Fibroblast of the conjunctiva (primary cell): ENCODE data around the gene TYK2.
A peak's percentile ranks its signal among the peaks of the same experiment; 100 is the strongest.

Source experiments
- DNase-seq: peaks from one replicate; pipeline ENCODE4 v3.0.0-alpha.2; 2010; ENCODE audit warnings: low read depth

Gene TYK2

DNA sequence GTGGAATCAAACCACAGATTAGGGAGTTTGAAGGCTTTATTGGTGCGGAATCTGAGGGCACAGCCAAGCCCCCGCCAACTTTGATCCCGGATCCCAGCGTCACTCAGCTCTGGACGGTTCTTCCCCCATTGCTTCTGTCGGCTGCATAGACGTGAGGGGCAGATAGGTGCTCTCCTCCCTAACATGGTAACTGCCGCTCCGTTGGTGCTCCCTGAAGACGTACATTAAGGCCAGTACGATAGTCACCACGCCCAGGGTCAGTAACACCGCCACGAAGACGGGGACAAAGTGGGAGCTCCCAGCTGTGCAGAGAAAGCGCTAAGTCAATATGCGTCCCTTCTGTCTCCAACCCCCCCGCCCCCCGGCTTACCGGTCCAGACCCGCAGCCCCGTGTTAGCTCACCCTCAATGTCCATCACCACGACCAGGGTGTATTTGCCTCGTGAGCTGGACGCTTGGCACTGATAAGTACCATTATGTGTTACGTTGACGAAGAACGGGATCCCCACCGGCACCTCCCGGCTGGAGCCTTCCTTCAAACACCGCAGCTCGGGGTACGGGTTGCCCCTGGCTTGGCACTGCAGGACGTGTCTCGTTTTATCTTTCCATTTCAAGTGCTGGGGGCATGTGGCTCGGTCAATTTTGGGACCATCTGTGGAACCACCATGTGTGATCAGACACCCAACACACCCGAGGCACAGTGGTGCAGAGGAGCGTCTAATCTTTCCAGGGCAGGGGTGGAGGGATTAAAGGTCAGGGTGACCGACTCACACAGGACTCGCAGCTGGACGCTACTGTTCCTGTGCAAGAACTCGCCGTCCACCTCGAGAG is 46.4 kb downstream of the TYK2 start:
- DNase-seq = no peak

- peak; percentile 96 for DNase-seq
Measured at GRCh38 chr19:10332965-10333757, 47.2 kb downstream of the TYK2 start, which contains the start of gene RAVER1. TSS of gene RAVER1 (minus strand) at chr19:10333529. CDS start at chr19:10333507, 22 bp downstream.

DNA sequence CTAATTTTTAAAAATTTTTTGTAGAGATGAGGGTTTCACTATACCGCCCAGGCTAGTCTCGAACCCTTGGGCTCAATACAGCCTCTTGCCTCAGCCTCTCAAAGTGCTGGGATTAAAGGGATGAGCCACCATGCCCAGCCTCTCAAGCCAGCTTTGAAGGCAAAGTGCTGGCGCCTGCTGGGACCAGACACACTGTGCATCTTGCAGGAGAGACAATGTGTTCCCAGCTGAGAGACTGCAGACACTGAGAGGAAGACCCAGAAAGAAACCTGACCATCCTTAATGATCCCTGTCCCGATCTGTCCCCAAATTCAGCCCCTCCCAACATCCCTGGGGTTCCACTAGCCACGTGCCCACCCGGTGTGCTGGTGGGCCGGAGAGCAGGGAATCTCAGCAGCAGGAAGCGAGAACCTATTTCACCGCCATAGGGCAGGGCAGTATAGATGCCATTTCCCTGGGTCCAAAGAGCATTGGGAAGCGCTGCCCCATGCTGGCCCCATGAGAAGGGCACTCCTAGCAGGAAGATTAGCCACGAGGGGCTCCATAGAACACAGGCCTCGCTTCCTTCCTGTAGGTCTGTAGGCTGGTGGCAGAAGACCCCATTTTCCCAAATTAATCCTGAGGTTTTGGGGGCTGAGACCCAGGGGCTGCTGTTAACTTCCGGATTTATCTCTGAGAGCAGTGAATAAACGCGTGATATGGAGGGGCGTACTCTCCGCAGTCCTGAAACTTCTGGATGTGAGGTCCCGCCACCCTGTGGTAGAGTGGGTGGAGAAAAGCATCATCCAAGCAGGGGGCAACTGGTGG is 48.0 kb downstream of the TYK2 start:
- no peak for DNase-seq

- DNase-seq = no peak
Measured at GRCh38 chr19:10329555-10329954, 50.8 kb downstream of the TYK2 start.

DNA sequence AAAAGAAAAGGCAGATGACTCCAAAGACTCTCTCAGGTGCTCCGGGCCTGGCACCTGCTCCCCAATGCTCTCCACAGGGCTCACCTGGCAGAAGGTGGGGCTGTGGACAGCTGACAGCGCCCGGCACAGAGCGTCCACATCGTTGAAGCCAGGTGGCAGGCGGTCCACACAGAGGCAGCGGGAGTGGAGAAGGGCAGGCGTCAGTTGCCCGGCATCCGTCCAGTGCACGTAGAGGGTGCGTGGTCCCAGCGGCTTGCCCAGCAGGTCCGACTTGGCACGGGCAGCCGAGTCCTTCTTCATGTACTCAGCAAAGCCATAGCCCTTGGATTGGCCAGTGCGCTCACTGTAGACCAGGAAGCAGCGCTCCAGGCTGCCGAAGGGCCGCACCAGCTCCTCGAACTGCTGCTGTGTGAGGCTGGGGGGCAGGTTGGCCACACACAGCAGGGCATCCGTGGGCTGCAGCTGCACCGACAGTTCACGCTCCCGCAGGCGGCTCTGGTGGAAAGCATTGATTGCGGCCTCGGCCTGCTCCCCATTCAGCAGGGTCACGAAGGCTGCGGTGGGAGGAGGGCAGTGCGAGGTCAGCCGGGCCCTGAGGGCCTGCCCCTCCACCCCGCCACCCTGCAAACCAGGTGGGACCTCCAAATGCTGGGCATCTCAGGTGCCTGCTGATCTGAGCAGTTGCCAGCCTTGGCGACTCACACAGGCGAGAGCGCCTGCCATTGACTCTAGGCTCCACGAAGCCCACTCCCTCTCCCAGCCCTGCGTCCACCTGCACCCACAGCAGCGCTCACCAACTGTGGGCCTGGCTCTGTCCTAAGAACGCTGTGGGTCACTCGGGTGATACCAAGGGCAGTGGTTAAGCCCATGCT is 51.6 kb downstream of the TYK2 start:
- no peak for DNase-seq

- DNase-seq = no peak
Measured at GRCh38 chr19:10327793-10328192, 52.6 kb downstream of the TYK2 start.

- DNase-seq = no peak
Measured at GRCh38 chr19:10325732-10326131, 54.6 kb downstream of the TYK2 start.

DNA sequence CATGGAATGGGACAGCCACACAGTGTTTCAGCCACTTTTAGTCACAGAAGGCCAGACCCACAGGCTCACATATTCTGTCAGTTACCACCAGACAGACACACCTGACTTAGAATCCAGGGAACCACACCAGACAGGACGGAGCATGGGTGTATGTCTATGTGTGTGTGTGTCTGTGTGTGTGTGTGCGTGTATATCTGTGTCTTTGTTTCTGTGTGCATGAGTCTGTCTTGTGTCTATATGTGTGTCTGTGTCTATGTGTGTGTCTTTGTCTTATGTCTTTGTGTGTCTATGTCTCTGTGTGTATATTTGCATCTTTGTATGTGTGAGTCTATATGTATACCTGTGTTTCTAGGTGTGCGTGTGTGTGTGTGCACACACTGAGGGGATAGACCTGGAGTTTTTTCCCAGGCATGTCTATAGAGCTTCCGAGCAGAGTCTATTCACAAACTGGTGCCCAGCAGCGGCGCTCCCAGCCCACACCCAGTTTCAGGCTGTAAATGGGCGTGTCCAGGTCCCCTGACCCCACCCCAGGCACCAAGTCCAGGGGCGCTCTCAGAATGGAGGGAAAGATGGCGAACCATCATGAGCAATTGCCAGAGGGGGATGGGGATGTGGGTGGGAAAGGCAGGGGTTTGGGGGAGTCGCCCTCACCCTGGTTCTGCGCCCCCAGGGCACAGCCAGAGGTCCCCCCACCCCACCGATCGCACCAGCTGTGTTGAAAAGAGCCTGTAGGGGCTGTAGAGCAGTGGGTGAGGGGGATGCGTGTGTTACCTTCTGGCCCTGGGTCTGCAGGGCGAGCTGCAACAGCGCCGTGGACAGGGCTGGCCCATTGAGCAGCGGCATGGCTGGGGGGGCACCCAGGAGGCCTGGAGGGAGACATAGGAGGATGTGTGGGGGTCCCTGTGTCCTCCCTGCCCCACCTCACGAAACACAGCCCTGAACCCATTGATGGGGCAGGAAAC is 58.2 kb downstream of the TYK2 start:
- DNase-seq = no peak

DNA sequence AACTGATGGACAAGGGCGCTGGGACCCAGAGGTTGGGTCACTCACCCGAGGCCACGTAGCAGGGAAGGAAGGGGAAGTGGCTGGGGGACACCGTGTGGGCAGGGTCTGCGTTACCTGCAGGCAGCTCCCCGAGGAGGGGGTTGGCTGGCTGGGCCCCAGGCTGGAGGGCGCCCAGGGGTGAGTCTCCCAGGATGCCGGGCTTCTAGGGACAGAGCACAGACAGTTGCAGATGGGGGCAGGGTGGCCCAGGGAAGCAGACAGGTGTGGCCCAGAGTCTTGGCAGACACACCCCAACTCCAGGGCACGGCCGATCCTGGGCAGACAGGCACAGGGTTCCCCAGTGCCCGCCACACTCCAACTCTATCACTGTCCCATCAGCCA is 59.0 kb downstream of the TYK2 start:
- no peak for DNase-seq

DNA sequence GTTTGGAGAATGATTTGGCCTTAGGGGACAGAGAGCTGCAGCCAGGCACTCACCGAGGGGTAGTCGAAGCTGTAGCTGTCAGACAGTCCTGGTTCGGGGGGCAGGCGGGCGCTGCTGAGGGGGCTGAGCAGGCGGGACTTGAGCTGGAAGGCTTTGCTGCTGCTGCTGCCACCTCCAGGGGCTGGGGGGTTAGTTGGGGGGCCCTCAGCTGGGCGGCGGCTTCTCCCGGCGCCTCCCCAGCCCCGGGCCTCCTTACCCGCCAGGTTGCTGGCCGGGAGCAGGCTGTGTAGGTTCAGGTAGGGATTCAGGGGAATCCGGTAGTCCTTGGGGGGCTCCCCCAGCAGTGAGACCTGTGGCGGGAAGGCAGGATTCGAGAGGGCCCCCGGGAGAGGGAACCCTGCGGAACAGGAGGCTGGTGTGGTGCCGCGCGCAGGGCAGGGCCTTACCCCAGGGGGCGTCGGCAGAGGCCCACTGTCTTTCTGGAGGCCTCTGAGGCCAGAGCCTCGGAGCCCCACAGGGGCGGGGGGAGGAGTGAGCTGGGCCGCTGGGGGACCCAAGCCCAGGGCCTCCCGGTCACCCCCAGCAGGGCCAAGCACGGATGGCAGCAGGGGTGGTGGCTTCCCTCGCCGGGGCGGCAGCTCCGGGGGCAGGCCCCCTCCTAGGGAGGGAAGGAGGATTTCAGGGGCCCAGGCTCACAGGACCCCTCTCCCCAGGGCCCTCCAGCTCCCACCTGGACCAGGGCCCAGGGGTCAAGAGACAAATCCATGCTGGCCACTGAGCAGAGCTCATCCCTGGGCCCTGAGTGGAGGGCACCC is 59.6 kb downstream of the TYK2 start:
- DNase-seq = no peak

GRCh38 chr19:10318807-10319682 is 61.3 kb downstream of the TYK2 start:
- no peak for DNase-seq

DNA sequence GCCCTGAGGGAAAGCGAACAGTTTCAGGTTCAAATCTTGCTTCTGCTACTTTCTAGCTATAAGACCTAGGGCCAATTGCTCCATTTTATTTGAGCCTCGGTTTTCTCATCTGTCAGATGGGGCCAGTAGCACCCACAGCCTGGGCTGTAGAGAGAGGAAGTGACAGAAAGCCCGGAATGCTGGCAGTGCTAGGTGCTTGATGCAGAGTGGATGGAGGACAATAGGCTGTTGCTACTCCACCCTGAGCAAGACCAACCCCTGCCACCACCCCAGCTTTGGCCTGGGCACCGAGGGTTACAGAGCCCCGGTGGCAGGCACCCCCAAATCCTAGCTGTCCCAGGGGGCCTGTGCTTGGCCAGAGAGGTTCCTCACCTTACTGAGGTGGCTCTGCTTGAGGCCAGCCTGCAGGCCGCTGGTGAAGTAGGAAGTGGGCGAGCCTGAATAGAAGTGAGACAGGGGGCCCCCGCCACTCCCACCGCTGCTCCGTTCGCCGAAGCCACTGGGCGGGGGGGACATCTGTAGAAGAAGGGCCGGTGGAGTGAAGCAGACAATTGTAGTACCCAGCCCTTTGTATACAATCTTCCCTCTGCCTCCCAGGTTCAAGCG is 62.4 kb downstream of the TYK2 start:
- no peak for DNase-seq

DNA sequence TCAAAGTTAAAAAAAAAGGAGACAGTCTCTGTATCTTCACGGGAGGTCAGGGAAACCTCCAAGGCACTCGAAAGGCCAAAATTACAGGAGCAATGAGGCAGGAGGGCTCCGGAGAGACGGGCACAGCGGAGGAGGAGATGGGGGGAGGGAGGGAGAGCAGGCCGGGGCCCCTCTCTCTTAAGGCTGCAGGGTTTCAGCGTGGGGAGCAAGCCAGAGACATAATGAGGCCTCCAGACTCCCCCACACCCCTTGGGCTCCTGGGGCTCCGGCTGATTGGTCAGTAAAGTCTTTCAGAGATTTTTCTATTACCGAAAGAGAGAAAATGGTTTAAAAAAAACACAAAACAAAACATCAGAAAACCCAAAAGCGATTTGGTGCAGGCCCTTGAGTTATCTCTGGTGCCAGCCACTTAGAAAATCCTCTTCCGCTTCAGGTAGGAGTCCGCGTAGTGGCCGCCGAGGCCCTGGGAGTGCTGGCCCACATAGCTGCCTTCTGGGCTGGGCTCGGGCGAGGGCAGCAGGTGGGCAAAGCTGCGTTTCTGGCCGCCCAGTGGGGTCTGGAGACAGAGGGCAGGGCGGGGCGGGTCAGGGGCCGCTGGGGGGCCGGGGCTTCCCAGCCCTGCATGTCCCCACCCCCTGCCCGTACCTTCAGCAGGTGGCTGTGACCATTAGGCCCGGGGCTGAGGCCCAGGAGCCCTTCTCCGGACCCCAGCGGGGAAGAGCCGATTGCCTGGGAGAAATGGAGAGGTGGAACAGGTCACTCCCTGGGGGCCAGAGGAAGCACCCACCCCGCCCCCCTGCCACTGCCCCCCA is 63.1 kb downstream of the TYK2 start:
- DNase-seq = no peak

DNA sequence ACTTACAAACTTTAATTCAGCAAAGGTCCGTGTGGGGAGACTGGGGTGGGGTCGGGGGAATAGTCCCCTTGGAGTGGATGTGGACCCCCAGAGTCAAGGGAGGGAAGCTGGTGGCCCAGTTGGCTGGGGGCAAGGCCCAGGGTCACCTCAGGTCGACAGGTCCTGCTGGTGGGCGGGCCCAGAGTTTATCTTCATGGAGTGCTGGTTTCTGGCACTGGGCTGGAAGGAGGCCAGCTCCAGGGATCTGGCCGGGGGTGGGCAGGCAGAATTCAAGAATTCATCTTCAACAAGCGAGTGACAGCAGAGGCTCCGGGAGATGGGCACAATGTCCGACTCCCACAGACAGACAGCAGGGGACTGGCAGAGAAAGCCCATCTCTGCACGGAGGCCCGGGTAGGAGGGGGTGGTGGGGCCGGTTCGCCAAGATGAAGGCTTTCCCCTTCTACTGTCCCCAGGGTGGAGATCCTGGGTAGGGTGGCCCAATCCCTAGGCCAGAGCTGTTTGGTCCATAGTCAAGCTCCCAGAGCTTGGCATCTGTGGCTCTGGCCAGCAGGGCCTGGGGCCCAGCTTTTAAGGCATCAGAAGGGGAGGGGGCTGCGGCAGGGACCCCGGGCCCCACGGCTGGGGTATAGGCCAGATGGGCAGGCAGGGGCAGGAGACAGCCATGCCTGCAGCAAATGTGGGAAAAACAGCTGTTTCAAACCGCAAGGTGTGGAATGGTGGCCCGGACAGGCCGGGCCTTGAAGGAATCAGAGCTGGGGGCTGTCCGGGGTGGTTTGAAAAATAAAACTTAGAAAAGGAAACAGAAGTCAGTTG is 63.9 kb downstream of the TYK2 start:
- no peak for DNase-seq

DNA sequence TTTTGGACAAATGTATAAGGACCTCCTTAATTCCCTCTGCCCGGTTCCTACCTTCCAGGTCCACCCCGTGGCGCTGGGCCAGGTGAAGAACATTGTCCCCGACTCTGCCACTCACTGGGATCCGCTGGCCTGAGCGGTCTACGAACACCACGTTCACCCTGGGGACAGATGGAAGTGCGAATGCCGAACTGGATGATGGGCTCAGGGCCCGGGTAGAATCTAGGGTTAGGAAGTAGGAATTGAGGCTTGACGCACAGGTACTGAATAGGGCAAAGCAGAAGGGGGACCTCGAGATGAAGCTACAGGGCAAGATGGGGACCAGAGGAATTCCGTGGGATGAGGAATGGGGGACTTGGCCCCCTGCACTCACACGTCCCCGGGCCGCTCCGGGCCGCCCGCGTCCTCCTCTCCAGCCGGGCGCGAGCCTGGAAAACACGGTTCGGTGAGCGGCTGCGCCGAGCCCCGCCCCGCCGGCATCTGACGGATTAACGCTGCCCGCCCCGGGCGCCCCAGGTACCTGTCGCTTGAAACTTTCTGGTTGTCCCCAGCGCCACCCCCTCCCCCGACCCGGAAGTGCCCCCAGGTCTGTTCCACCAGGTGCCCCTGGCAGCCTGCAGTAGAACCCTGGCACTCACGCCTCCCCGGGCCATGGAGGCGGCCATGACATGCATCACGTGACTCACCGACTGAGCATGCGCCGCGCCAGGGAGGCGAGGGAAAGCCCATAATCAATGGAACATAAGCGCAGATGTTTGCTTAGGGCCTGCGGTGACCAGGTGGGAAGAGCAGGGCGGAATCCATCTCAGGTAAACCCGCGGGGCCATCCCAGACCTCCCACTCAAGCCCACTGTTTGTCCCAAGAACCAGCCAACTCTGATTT is 64.8 kb downstream of the TYK2 start, which contains the start of gene FDX2:
Gene FDX2 (minus strand): TSS at position 681 of the 880 bp plus-strand sequence. CDS start 19 bp downstream, at position 662.
- peak; percentile 55 for DNase-seq
